Panc1 (cell line): ENCODE data around the gene C1orf167. TPM values are rescaled to one million over a fixed set of nuclear protein-coding genes. Genes with fewer than 3 reads are reported as not detected.

Experiments
- ATAC-seq: fragments of 200-7000 bp; cut with Tn5 transposase; 2 replicates; pipeline ENCODE4 v1.9.1; 2020; ENCODE audit warnings: mild to moderate bottlenecking, moderate library complexity
- BruUV-seq: library from RNA; stranded (reverse); fragments of 400-500 nt; replicated peaks from 2 replicates; lab custom pipeline; 2021; lab: Mats Ljungman, UMichigan
- CTCF ChIA-PET: fragments of 300-600 bp; sonication (Branson Sonifier 250); formaldehyde crosslinking; loops from one replicate; lab custom pipeline; 2022; ENCODE audit warnings: antibody characterized with exemption; lab: Charles Lee
- POLR2A ChIA-PET: fragments of 300-600 bp; sonication (Branson Sonifier 250); formaldehyde crosslinking; loops from one replicate; lab custom pipeline; 2022; ENCODE audit warnings: antibody characterized with exemption; lab: Charles Lee
- DNase-seq: peaks from one replicate; pipeline ENCODE4 v3.0.0-alpha.2; 2010; ENCODE audit warnings: low read depth, low spot score
- H3K27ac ChIP-seq: 2 replicates; pipeline ENCODE4 v1.5.1; 2011; ENCODE audit warnings: mild to moderate bottlenecking, low read length, inconsistent platforms
- H3K27me3 ChIP-seq: fragments of 200-500 bp; sonication (Bioruptor generic); 2 replicates; pipeline ENCODE4 v1.6.0; 2014; ENCODE audit warnings: low read length, inconsistent platforms; ENCODE audit not compliant: control insufficient read depth, insufficient read depth
- H3K36me3 ChIP-seq: fragments of 200-500 bp; sonication (Bioruptor generic); 2 replicates; pipeline ENCODE4 v1.5.1; 2014; ENCODE audit warnings: inconsistent platforms, mild to moderate bottlenecking, low read length, moderate library complexity; ENCODE audit not compliant: control insufficient read depth, insufficient read depth
- H3K4me1 ChIP-seq: 2 replicates; pipeline ENCODE4 v1.5.1; 2011; ENCODE audit warnings: inconsistent platforms, mild to moderate bottlenecking, low read length, moderate library complexity; ENCODE audit not compliant: control insufficient read depth, insufficient read depth
- H3K4me3 ChIP-seq, 2 experiments: 2 replicates each; pipeline ENCODE4 v1.5.1; 2011 to 2012; ENCODE audit warnings: low read depth in 2 of 2, low read length in 2 of 2, mild to moderate bottlenecking in 2 of 2, inconsistent platforms in 1 of 2, moderate library complexity in 1 of 2
- H3K9me3 ChIP-seq: fragments of 200-500 bp; sonication (Bioruptor generic); 2 replicates; pipeline ENCODE4 v1.5.1; 2014; ENCODE audit warnings: low read depth, mild to moderate bottlenecking, inconsistent platforms, low read length, moderate library complexity; ENCODE audit not compliant: control insufficient read depth, insufficient read depth
- CTCF ChIP-seq: fragments of 450-650 bp; IDR thresholded peaks from 2 replicates; pipeline ENCODE4 v1.5.1; 2017; ENCODE audit warnings: mild to moderate bottlenecking
- POLR2AphosphoS5 ChIP-seq: IDR thresholded peaks from 2 replicates; pipeline ENCODE4 v1.6.1; 2012; ENCODE audit warnings: mild to moderate bottlenecking, low read depth, low read length, moderate library complexity
- REST ChIP-seq, 2 experiments: IDR thresholded peaks; 2 replicates each; pipeline ENCODE4 v1.6.1; 2011 to 2012; ENCODE audit warnings: low read depth in 2 of 2, control low read depth in 1 of 2, low read length in 1 of 2, mild to moderate bottlenecking in 1 of 2, moderate library complexity in 1 of 2; ENCODE audit not compliant: insufficient read depth in 1 of 2
- SIN3A ChIP-seq: IDR thresholded peaks from 2 replicates; pipeline ENCODE4 v1.6.1; 2012; ENCODE audit warnings: low read depth, mild to moderate bottlenecking, low read length, moderate library complexity, borderline replicate concordance; ENCODE audit not compliant: insufficient read depth
- TCF7L2 ChIP-seq: IDR thresholded peaks from 2 replicates; pipeline ENCODE4 v1.6.1; 2011; ENCODE audit warnings: mild to moderate bottlenecking, low read depth, low read length, inconsistent platforms
- in situ Hi-C: cut with HindIII; loops from 2 replicates; pipeline ENCODE4 v1.10.0; 2016; ENCODE audit warnings: low sequenced_read_pairs, low pct_unique_long_range_greater_than_20kb
- intact Hi-C: fragments of 100-400 bp; cut with micrococcal nuclease; formaldehyde crosslinking; loops from one replicate; pipeline ENCODE4 v1.10.0; 2022; ENCODE audit not compliant: unreplicated experiment
- total RNA-seq: library from RNA; stranded (reverse); gene quantifications from one replicate; pipeline ENCODE4 v1.2.1, GENCODE V29; 2021; ENCODE audit not compliant: unreplicated experiment

The C1orf167 gene
- total RNA-seq, 1 experiment from 2014 or later = not detected

GRCh38 chr1:11735531-11735853 lies 26.5 kb upstream of the C1orf167 start:
- Histone ChIP-seq H3K27me3 (no peaks in the 10 kb centered on the region), H3K4me1 (peaks cover 14% of the 10 kb centered on the region), H3K36me3 (no peaks in the 10 kb centered on the region; the same call in 1 of the 2 replicates), H3K4me3 (peak overlapping the region; percentile 84 to 89), H3K27ac (peak overlapping the region; percentile 87), H3K9me3 (no peaks in the 10 kb centered on the region)
- TF ChIP-seq TCF7L2 = no peak
- TF ChIP-seq CTCF = no peak
- TF ChIP-seq SIN3A = no peak
- TF ChIP-seq POLR2AphosphoS5 = no peak
- TF ChIP-seq REST (IDR thresholded peaks at IDR 0.05; ENCODE audit: insufficient read depth in 1 of 2, low read depth in 2 of 2, low read length in 1 of 2) = no peak
- ATAC-seq (no peak; the same call in 1 of the 2 replicates), DNase-seq (no peak)
- ChIA-PET CTCF (interaction anchor here (0.6 kb wide), 1 partner anchor 30 kb away, joined by 3 read pairs; no protein-coding TSS in a partner anchor), POLR2A (no interaction called here)
- in situ Hi-C loops = no loop called here
- no TSS peak for BruUV-seq
- intact Hi-C loops = no loop called here

DNA sequence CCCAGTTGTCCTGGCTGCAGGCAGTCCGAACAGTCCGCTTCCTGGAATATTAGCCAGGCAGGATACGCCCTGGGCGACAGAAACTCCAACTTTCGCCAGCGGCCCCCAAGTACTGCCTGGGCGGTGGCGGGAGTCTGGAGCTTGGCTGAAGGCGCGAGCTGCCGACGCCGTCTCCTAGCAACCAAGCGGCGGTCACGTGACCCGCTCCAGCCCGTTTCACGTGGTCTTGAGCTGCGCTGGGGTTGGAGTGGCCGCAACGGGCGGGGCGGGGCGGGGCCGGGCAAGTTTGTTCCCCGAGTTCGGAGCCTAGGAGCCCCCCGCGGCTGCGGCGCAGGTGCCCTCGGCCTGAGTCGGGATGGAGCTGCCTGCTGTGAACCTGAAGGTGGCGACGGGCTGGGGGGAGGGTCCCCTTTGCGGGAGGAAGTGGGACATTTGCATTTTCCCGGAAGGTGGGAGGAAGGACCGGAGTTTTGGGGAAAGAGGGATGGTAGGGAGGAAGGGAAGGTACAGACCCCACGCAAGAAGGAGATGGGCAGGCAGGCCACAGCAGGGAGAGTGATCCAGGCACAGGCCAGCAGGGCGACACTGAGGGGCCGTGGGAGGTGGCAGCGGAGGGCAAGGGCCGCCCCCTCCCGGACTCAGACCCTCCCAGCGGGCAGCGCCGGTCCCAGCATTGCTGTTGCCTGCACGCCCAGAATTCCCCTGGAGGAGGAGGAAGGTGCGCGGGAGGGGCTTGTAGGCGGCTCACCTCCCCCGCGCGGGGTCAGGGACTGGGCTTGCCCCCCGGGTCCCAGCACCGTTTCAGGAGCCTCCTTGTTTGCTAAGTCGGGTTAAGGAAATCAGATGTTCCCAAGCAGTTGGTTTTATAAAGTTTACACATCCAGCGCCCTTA lies 25.9 kb upstream of the C1orf167 start, which contains the start of gene AGTRAP:
AGTRAP (plus strand) TSS at position 283 of the 892 bp plus-strand sequence; CDS start at position 356, 73 bp downstream.
- ChIA-PET CTCF (interaction anchor here (0.6 kb wide), 1 partner anchor 30 kb away, joined by 3 read pairs; no protein-coding TSS in a partner anchor), POLR2A (interaction anchor here (0.6 kb wide), 1 partner anchor 69 kb away, joined by 4 read pairs; no protein-coding TSS in a partner anchor)
- BruUV-seq = TSS peak; percentile 85
- H3K27ac ChIP-seq = peak within 1 kb of the TSS; percentile 87
- intact Hi-C loops = no loop called here
- DNase-seq (no peak), ATAC-seq (peak; percentile 91)
- peak within 1 kb of the TSS; percentile 84 to 89 for H3K4me3 ChIP-seq
- TF ChIP-seq CTCF (no peak), SIN3A (peak; percentile 92; the same call in 1 of the 2 replicates), TCF7L2 (no peak), REST (IDR thresholded peaks at IDR 0.05; ENCODE audit: insufficient read depth in 1 of 2, low read depth in 2 of 2, low read length in 1 of 2) (peak in 1 of 2 experiments; percentile 36; a peak in 2 of 4 replicates), POLR2AphosphoS5 (peak; percentile 55; the same call in 1 of the 2 replicates)
- in situ Hi-C loops = no loop called here
- no peaks in the 10 kb centered on the region for H3K9me3 ChIP-seq
- peaks cover 12% of the 10 kb centered on the region for H3K4me1 ChIP-seq
- no peaks in the 10 kb centered on the region; the same call in 1 of the 2 replicates for H3K36me3 ChIP-seq
- no peaks in the 10 kb centered on the region for H3K27me3 ChIP-seq
